ENCODE data around the gene CASQ2. TPM values are rescaled to one million over a fixed set of nuclear protein-coding genes. Genes with fewer than 3 reads are reported as not detected.

CASQ2 gene
- total RNA-seq, 6 experiments from 2014 or later = not detected

DNA sequence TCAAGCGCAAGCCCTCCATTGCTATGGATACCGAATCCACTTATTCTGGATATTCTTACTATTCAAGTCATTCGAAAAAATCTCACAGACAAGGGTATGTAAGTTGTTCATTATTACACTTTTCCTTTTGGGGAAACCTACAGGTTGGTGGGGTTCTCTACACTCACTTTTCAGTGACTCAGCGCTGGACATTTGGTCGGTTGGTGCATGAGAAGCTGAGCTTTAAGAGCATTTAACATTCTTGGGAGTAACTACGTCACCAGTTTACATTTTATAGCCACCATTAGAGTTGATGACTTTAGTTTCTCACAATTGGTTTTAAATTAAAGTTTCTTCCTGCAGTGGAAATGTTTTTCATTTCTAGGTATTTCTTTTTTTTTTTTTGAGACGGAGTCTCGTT lies 117.1 kb downstream of the CASQ2 start:
- H3K27me3 Mint-ChIP-seq (ENCODE audit: insufficient read depth) = no peaks in the 10 kb centered on the region; the same call in 1 of the 2 replicates
- H3K9me3 Mint-ChIP-seq = no peaks in the 10 kb centered on the region
- H3K27ac Mint-ChIP-seq = no peak overlapping the region
- peaks cover 6% of the 10 kb centered on the region; the same call in 1 of the 2 replicates for H3K36me3 Mint-ChIP-seq (ENCODE audit: low read depth)
- no peaks in the 10 kb centered on the region; the same call in 1 of the 2 replicates for H3K4me1 Mint-ChIP-seq (ENCODE audit: low read depth)
- DNase-seq = no peak
- TF ChIP-seq, protein P1, sequence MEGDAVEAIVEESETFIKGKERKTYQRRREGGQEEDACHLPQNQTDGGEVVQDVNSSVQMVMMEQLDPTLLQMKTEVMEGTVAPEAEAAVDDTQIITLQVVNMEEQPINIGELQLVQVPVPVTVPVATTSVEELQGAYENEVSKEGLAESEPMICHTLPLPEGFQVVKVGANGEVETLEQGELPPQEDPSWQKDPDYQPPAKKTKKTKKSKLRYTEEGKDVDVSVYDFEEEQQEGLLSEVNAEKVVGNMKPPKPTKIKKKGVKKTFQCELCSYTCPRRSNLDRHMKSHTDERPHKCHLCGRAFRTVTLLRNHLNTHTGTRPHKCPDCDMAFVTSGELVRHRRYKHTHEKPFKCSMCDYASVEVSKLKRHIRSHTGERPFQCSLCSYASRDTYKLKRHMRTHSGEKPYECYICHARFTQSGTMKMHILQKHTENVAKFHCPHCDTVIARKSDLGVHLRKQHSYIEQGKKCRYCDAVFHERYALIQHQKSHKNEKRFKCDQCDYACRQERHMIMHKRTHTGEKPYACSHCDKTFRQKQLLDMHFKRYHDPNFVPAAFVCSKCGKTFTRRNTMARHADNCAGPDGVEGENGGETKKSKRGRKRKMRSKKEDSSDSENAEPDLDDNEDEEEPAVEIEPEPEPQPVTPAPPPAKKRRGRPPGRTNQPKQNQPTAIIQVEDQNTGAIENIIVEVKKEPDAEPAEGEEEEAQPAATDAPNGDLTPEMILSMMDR (IDR thresholded peaks at IDR 0.05) = no peak
- no peak overlapping the region for H3K4me3 Mint-ChIP-seq

DNA sequence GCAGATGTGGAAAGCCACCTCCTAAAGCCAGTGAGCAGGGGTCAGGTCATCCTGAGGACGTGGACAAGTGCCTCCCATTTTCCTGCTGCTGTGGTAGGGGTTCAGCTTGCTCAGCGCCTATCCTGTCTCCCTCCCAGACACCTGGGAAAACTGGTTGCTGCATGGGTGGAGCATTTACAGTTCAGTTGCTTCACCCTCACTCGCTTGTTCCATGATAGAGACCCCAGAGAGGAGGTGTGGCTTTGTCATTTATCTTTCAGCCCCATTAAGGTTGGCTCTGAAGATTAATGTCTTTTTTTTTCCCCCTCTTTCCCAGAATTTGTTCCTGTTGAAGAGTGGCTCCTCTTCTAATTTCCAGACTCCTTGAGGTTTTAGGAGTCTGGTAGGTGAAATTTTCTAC lies 117.6 kb downstream of the CASQ2 start:
- Mint-ChIP-seq H3K27ac (no peak overlapping the region), H3K27me3 (ENCODE audit: insufficient read depth) (no peaks in the 10 kb centered on the region; the same call in 1 of the 2 replicates), H3K4me1 (ENCODE audit: low read depth) (no peaks in the 10 kb centered on the region; the same call in 1 of the 2 replicates), H3K36me3 (ENCODE audit: low read depth) (peaks cover 6% of the 10 kb centered on the region; the same call in 1 of the 2 replicates), H3K9me3 (no peaks in the 10 kb centered on the region), H3K4me3 (no peak overlapping the region)
- TF ChIP-seq, protein P1 (IDR thresholded peaks at IDR 0.05) = no peak
- DNase-seq = no peak

Other genes starting within 250 kb of the CASQ2 start
- gene VANGL1, start 126.7 kb downstream of the CASQ2 start, total RNA-seq (2021; fragmentation: NEBNext Ultra II Directional; extraction: Animal tissue kit (Norgen Biotek cat#: 25700)) = 10 to 100 TPM; 14.7 to 20.6 (median 18.5) TPM
- gene NHLH2, start 72.4 kb upstream of the CASQ2 start, total RNA-seq (2021; fragmentation: NEBNext Ultra II Directional; extraction: Animal tissue kit (Norgen Biotek cat#: 25700)) = not detected
- 1 to 10 TPM; 3.2 to 5.9 (median 4.1) TPM for gene SLC22A15, start 207.8 kb upstream of the CASQ2 start, total RNA-seq (2021; fragmentation: NEBNext Ultra II Directional; extraction: Animal tissue kit (Norgen Biotek cat#: 25700))

Measured in HFFc6 (cell line).